IMR-90 (cell line): ENCODE measurements around the gene TTC9C. TPM values are rescaled to one million over a fixed set of nuclear protein-coding genes. Genes with fewer than 3 reads are reported as not detected.
"Not testable (repeated sequence)": the region's sequence is repeated elsewhere in the genome, so short reads cannot be mapped to it uniquely, and the experiment has no call there.

ENCODE experiments used
- ATAC-seq: fragments of 200-7000 bp; cut with Tn5 transposase; 2 replicates; pipeline ENCODE4 v1.9.1; 2020; ENCODE audit warnings: low read depth, mild to moderate bottlenecking, moderate library complexity
- BruUV-seq: library from RNA; stranded (reverse); fragments of 400-500 nt; replicated peaks from 2 replicates; lab custom pipeline; 2021; lab: Mats Ljungman, UMichigan
- CTCF ChIA-PET: fragments of 300-600 bp; formaldehyde crosslinking; extraction: SDS; loops from one replicate; lab custom pipeline; 2021; ENCODE audit warnings: antibody characterized with exemption; lab: Yijun Ruan, JAX
- POLR2A ChIA-PET: fragments of 300-600 bp; sonication (Branson Sonifier 250); formaldehyde crosslinking; loops from one replicate; lab custom pipeline; 2022; ENCODE audit warnings: antibody characterized with exemption; ENCODE audit not compliant: unreplicated experiment; lab: Charles Lee
- DNase-seq: peaks from one replicate; pipeline ENCODE4 v3.0.0; 2013
- H2AFZ ChIP-seq: replicated peaks from 2 replicates; pipeline ENCODE3; 2013; ENCODE audit warnings: low read length, mild to moderate bottlenecking; ENCODE audit not compliant: poor library complexity
- H2AK5ac ChIP-seq: 2 replicates; pipeline ENCODE4 v1.6.1; 2013; ENCODE audit warnings: low read depth, low read length, inconsistent platforms
- H2AK9ac ChIP-seq: replicated peaks from 2 replicates; pipeline ENCODE3; 2013; ENCODE audit warnings: mild to moderate bottlenecking, low read depth, low read length, moderate library complexity; ENCODE audit not compliant: poor library complexity
- H2BK120ac ChIP-seq: 2 replicates; pipeline ENCODE4 v1.6.1; 2013; ENCODE audit warnings: low read depth, low read length, inconsistent platforms
- H2BK15ac ChIP-seq: 3 replicates; pipeline ENCODE4 v1.6.1; 2013; ENCODE audit warnings: low read depth, low read length, inconsistent platforms
- H2BK20ac ChIP-seq: 2 replicates; pipeline ENCODE4 v1.6.1; 2013; ENCODE audit warnings: low read depth, mild to moderate bottlenecking, inconsistent platforms, low read length, moderate library complexity
- H2BK5ac ChIP-seq: 2 replicates; pipeline ENCODE4 v1.6.1; 2013; ENCODE audit warnings: mild to moderate bottlenecking, low read depth, low read length, inconsistent platforms; ENCODE audit not compliant: poor library complexity, severe bottlenecking
- H3K14ac ChIP-seq: replicated peaks from 2 replicates; pipeline ENCODE4 v1.6.1; 2013; ENCODE audit warnings: low read depth, low read length, inconsistent platforms
- H3K18ac ChIP-seq: 2 replicates; pipeline ENCODE4 v1.6.1; 2013; ENCODE audit warnings: low read depth, low read length, control low read depth
- H3K23ac ChIP-seq: 2 replicates; pipeline ENCODE4 v1.6.1; 2013; ENCODE audit warnings: low read depth, low read length, inconsistent platforms
- H3K27ac ChIP-seq: 2 replicates; pipeline ENCODE4 v1.5.1; 2013; ENCODE audit warnings: mild to moderate bottlenecking, control low read depth, low read length; ENCODE audit not compliant: insufficient read depth
- H3K27me3 ChIP-seq: 2 replicates; pipeline ENCODE4 v1.6.1; 2013; ENCODE audit warnings: low read length; ENCODE audit not compliant: control insufficient read depth, insufficient read depth
- H3K36me3 ChIP-seq: 2 replicates; pipeline ENCODE4 v1.6.1; 2013; ENCODE audit warnings: low read length, mixed read lengths; ENCODE audit not compliant: control insufficient read depth, insufficient read depth
- H3K4ac ChIP-seq: 2 replicates; pipeline ENCODE4 v1.6.1; 2013; ENCODE audit warnings: low read depth, low read length, inconsistent platforms
- H3K4me1 ChIP-seq: 2 replicates; pipeline ENCODE4 v1.6.1; 2013; ENCODE audit warnings: low read length, mixed read lengths; ENCODE audit not compliant: control insufficient read depth, insufficient read depth
- H3K4me2 ChIP-seq: 2 replicates; pipeline ENCODE4 v1.6.1; 2013; ENCODE audit warnings: low read depth, mild to moderate bottlenecking, control low read depth, low read length, moderate library complexity
- H3K4me3 ChIP-seq: 2 replicates; pipeline ENCODE4 v1.5.1; 2013; ENCODE audit warnings: low read depth, mild to moderate bottlenecking, control low read depth, low read length, moderate library complexity; ENCODE audit not compliant: insufficient read depth
- H3K56ac ChIP-seq: 2 replicates; pipeline ENCODE4 v1.6.1; 2013; ENCODE audit warnings: low read length, inconsistent platforms; ENCODE audit not compliant: insufficient read depth; ENCODE audit errors: extremely low read depth
- H3K79me1 ChIP-seq, 2 experiments: 2 replicates each; pipeline ENCODE4 v1.6.1; 2013; ENCODE audit warnings: low read length in 2 of 2, inconsistent platforms in 1 of 2, low read depth in 1 of 2
- H3K9ac ChIP-seq: 2 replicates; pipeline ENCODE4 v1.6.1; 2013; ENCODE audit warnings: low read depth, low read length, control low read depth
- H3K9me1 ChIP-seq: 2 replicates; pipeline ENCODE4 v1.6.1; 2013; ENCODE audit warnings: low read length, inconsistent platforms; ENCODE audit not compliant: insufficient read depth
- H3K9me3 ChIP-seq: 2 replicates; pipeline ENCODE4 v1.6.1; 2013; ENCODE audit warnings: low read length; ENCODE audit not compliant: control insufficient read depth, insufficient read depth
- H4K20me1 ChIP-seq: 2 replicates; pipeline ENCODE4 v1.6.1; 2013; ENCODE audit warnings: low read length, inconsistent platforms; ENCODE audit not compliant: insufficient read depth
- H4K5ac ChIP-seq: 2 replicates; pipeline ENCODE4 v1.6.1; 2013; ENCODE audit warnings: mild to moderate bottlenecking, low read depth, low read length, control low read depth
- H4K8ac ChIP-seq, 2 experiments: 2 replicates each; pipeline ENCODE4 v1.6.1; 2013; ENCODE audit warnings: low read depth in 2 of 2, low read length in 2 of 2, control low read depth in 1 of 2, inconsistent platforms in 1 of 2
- H4K91ac ChIP-seq: 2 replicates; pipeline ENCODE4 v1.6.1; 2013; ENCODE audit warnings: low read depth, low read length, inconsistent platforms; ENCODE audit not compliant: insufficient read depth
- WGBS, 2 experiments: methylation state at CpG; one replicate each; pipeline versions ENCODE4 v1.1.5 to v1.1.7; 2013; ENCODE audit warnings: missing lambda C conversion rate in 2 of 2; ENCODE audit not compliant: insufficient read length in 1 of 2; ENCODE audit errors: extremely low coverage in 2 of 2; 5-methylcytosine and 5-hydroxymethylcytosine counted together
- dilution Hi-C: fragments of 300-500 bp; cut with HindIII; formaldehyde crosslinking; loops from one replicate; pipeline ENCODE4 v1.14.3; 2018; ENCODE audit warnings: low sequenced_read_pairs; ENCODE audit not compliant: unreplicated experiment
- in situ Hi-C: fragments of 300-500 bp; cut with MboI; formaldehyde crosslinking; loops from 3 replicates; pipeline ENCODE4 v1.14.3; 2019; ENCODE audit warnings: low sequenced_read_pairs, inconsistent platforms, mixed read lengths
- intact Hi-C: fragments of 100-400 bp; cut with micrococcal nuclease; formaldehyde crosslinking; loops from 2 replicates; pipeline ENCODE4 v1.10.0; 2022
- polyA plus RNA-seq, 3 experiments: library from polyadenylated mRNA; depleted of rRNA; stranded (reverse); fragments of >200 nt; gene quantifications; 2 replicates each; pipeline ENCODE4 v1.2.3, GENCODE V29; 2012; ENCODE audit warnings: low replicate concordance in 1 of 3
- total RNA-seq: library from RNA; depleted of rRNA; stranded (reverse); fragments of >200 nt; gene quantifications from 2 replicates; pipeline ENCODE4 v1.2.3, GENCODE V29; 2012

Gene TTC9C
- total and polyA plus RNA-seq, 2 of the 4 experiments (the other 2 are of a cell fraction): 32.9 to 37.1 TPM

- H2BK20ac ChIP-seq, POLR2A ChIA-PET, intact Hi-C loops: not testable (repeated sequence)
These were observed 21.6 kb downstream of the TTC9C start for GRCh38 chr11:62749931-62750330.

More at GRCh38 chr11:62749931-62750330, 21.6 kb downstream of the TTC9C start:
- H3K14ac ChIP-seq, H3K4me2 ChIP-seq, H2BK120ac ChIP-seq, H3K4me3 ChIP-seq, H3K27me3 ChIP-seq, H2BK5ac ChIP-seq, H3K56ac ChIP-seq, H4K8ac ChIP-seq, H2AK9ac ChIP-seq, CTCF ChIA-PET, dilution Hi-C loops, H4K20me1 ChIP-seq, H3K9me1 ChIP-seq, ATAC-seq, in situ Hi-C loops, DNase-seq, H2AFZ ChIP-seq, H3K4ac ChIP-seq, H4K5ac ChIP-seq, BruUV-seq, H3K9me3 ChIP-seq, H2BK15ac ChIP-seq, H3K18ac ChIP-seq, H3K23ac ChIP-seq, H3K4me1 ChIP-seq, H2AK5ac ChIP-seq, H4K91ac ChIP-seq, H3K27ac ChIP-seq, H3K9ac ChIP-seq: not testable (repeated sequence)
- WGBS, 2 experiments: 98% methylated on average over 4 of the region's 5 CpGs; no CpG with 5 or more reads in 1 of the 2 experiments
- Histone ChIP-seq H3K36me3 (peaks cover 13% of the 10 kb centered on the region), H3K79me1 (peaks cover 20 to 41% of the 10 kb centered on the region in 2 experiments)
